ENCODE data around the gene DCLK1.

The DCLK1 gene

DNA sequence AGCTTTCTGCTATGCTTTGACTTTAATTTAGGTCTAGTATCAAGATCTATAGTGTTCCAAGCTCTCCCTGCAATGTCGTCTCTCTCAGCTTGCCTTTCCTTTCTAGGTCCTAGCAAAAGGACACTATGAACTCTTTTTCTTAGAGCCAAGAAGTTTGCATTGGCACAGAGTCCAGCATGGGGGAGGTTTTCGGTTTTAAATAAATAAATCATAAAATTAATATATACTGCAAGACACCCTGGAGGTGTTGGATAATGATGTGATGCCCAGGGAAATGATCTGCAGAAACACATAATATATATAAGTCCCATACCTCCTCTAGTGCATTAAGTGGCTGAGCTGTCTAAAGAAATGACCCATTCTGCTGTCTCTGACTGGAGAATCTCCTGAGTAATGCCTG is 338.3 kb downstream of the DCLK1 start:
- H3K79me2 ChIP-seq (ENCODE audit: control insufficient read depth, insufficient read depth, low read length, poor library complexity), result no peaks in the 10 kb centered on the region
- no peak overlapping the region for H2BK5ac ChIP-seq (ENCODE audit: low read depth, low read length, poor library complexity)
- H3K4me2 ChIP-seq (ENCODE audit: low read length), result no peak overlapping the region
- DNase-seq, result no peak
- no peak overlapping the region for H2AK5ac ChIP-seq (ENCODE audit: low read length)
- no peak overlapping the region for H3K14ac ChIP-seq (ENCODE audit: low read length)
- no peaks in the 10 kb centered on the region for H3K36me3 ChIP-seq (ENCODE audit: control insufficient read depth in 1 of 2, insufficient read depth in 2 of 2, low read length in 2 of 2)
- no peak overlapping the region for H3K4me3 ChIP-seq (ENCODE audit: low read depth, low read length)
- no peak overlapping the region for H2AFZ ChIP-seq (ENCODE audit: insufficient read depth, low read length, poor library complexity)
- H2BK12ac ChIP-seq (ENCODE audit: low read length), result no peak overlapping the region
- no peak overlapping the region for H2BK120ac ChIP-seq (ENCODE audit: insufficient read depth, low read length, poor library complexity)
- no peak overlapping the region for H4K12ac ChIP-seq (ENCODE audit: low read depth, low read length)
- no CpG with 5 or more reads among the region's 2 CpGs for WGBS (ENCODE audit: extremely low coverage, insufficient coverage, insufficient read length)
- H3K4me1 ChIP-seq (ENCODE audit: control insufficient read depth in 1 of 2, insufficient read depth in 2 of 2, low read length in 2 of 2), result peaks cover 0 to 2% of the 10 kb centered on the region in 2 experiments
- no peak overlapping the region for H3K9ac ChIP-seq (ENCODE audit: low read length)
- H4K8ac ChIP-seq (ENCODE audit: low read depth, low read length), result no peak overlapping the region
- H3K18ac ChIP-seq (ENCODE audit: low read length), result no peak overlapping the region
- H3K27ac ChIP-seq (ENCODE audit: low read depth, low read length), result no peak overlapping the region
- no peak overlapping the region for H4K91ac ChIP-seq (ENCODE audit: low read depth, low read length)
- no peaks in the 10 kb centered on the region for H3K27me3 ChIP-seq (ENCODE audit: insufficient read depth, low read length)
- H3K23ac ChIP-seq (ENCODE audit: low read length), result no peak overlapping the region
- H3K79me1 ChIP-seq (ENCODE audit: low read length), result no peaks in the 10 kb centered on the region
- no peak overlapping the region for H3K4ac ChIP-seq (ENCODE audit: low read depth, low read length)
- H3K9me3 ChIP-seq (ENCODE audit: insufficient read depth, low read depth, low read length), result no peaks in the 10 kb centered on the region

DNA sequence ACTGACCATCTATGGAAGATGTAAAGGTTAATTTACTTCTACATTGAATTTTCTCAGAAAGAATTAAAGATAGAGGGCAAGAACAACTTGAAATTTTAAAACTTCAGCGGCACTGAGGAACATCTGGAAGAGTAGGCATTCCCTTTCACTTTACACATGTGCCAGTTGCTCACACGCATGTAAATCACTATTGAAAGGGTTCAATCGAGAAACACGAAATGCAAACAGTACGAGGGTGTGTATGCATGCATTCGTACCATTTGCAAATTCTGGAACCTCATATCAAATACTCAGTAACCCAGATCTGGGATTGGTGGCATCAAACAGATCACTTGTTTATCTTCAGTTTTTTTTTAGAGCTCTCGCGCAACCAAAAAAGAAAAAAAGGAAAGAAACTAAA is 339.2 kb downstream of the DCLK1 start:
- WGBS (ENCODE audit: extremely low coverage, insufficient coverage, insufficient read length), result no CpG with 5 or more reads among the region's 8 CpGs
- no peak overlapping the region for H3K23ac ChIP-seq (ENCODE audit: low read length)
- no peak overlapping the region for H4K91ac ChIP-seq (ENCODE audit: low read depth, low read length)
- H3K9ac ChIP-seq (ENCODE audit: low read length), result no peak overlapping the region
- no peak overlapping the region for H3K4me2 ChIP-seq (ENCODE audit: low read length)
- no peak overlapping the region for H2AFZ ChIP-seq (ENCODE audit: insufficient read depth, low read length, poor library complexity)
- H4K12ac ChIP-seq (ENCODE audit: low read depth, low read length), result no peak overlapping the region
- H3K14ac ChIP-seq (ENCODE audit: low read length), result no peak overlapping the region
- H3K27me3 ChIP-seq (ENCODE audit: insufficient read depth, low read length), result no peaks in the 10 kb centered on the region
- H2BK5ac ChIP-seq (ENCODE audit: low read depth, low read length, poor library complexity), result no peak overlapping the region
- H3K18ac ChIP-seq (ENCODE audit: low read length), result no peak overlapping the region
- H2AK5ac ChIP-seq (ENCODE audit: low read length), result no peak overlapping the region
- H3K4me1 ChIP-seq (ENCODE audit: control insufficient read depth in 1 of 2, insufficient read depth in 2 of 2, low read length in 2 of 2), result peaks cover 0 to 2% of the 10 kb centered on the region in 2 experiments
- H3K36me3 ChIP-seq (ENCODE audit: control insufficient read depth in 1 of 2, insufficient read depth in 2 of 2, low read length in 2 of 2), result no peaks in the 10 kb centered on the region
- H3K27ac ChIP-seq (ENCODE audit: low read depth, low read length), result no peak overlapping the region
- no peaks in the 10 kb centered on the region for H3K79me2 ChIP-seq (ENCODE audit: control insufficient read depth, insufficient read depth, low read length, poor library complexity)
- no peak overlapping the region for H2BK120ac ChIP-seq (ENCODE audit: insufficient read depth, low read length, poor library complexity)
- no peak overlapping the region for H3K4ac ChIP-seq (ENCODE audit: low read depth, low read length)
- H3K79me1 ChIP-seq (ENCODE audit: low read length), result no peaks in the 10 kb centered on the region
- no peak overlapping the region for H3K4me3 ChIP-seq (ENCODE audit: low read depth, low read length)
- H2BK12ac ChIP-seq (ENCODE audit: low read length), result no peak overlapping the region
- DNase-seq, result no peak
- H4K8ac ChIP-seq (ENCODE audit: low read depth, low read length), result no peak overlapping the region
- no peaks in the 10 kb centered on the region for H3K9me3 ChIP-seq (ENCODE audit: insufficient read depth, low read depth, low read length)

DNA sequence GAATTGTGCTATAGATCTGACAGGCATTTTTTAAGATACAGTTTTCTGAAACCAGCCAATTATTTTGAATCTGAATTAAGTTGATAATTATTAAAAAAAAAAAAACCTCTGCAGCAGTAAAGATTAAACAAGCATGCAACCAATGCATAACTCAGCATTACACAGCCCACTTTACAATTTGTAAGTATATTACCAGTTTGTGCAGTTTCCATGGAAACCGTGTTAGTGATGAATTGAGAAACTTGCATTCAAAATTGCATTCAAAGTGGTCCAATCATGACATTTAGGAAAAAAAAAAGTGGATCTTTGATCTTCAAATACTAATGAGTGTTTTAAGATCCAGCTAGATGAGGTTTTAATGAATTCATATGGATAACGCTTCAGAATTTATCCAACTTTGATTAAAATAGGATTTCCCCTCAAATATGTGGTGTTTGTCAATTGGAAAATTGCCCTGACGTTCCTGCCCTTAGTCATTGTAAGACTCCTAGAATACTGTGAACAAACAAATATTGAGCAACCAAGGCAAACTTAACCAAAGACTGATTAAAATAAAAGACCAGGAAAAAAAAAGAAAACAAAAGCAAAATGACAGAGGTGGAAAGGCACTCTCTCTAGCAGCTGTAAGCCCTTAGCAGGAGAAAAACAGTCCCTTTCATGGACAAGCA is 339.9 kb downstream of the DCLK1 start:
- H3K9me3 ChIP-seq (ENCODE audit: insufficient read depth, low read depth, low read length), result no peaks in the 10 kb centered on the region
- H3K27ac ChIP-seq (ENCODE audit: low read depth, low read length), result no peak overlapping the region
- H3K23ac ChIP-seq (ENCODE audit: low read length), result no peak overlapping the region
- no peak overlapping the region for H3K4me3 ChIP-seq (ENCODE audit: low read depth, low read length)
- WGBS (ENCODE audit: extremely low coverage, insufficient coverage, insufficient read length), result no CpG with 5 or more reads among the region's 3 CpGs
- no peak overlapping the region for H2AFZ ChIP-seq (ENCODE audit: insufficient read depth, low read length, poor library complexity)
- H3K4me2 ChIP-seq (ENCODE audit: low read length), result no peak overlapping the region
- no peaks in the 10 kb centered on the region for H3K79me2 ChIP-seq (ENCODE audit: control insufficient read depth, insufficient read depth, low read length, poor library complexity)
- no peak overlapping the region for H4K8ac ChIP-seq (ENCODE audit: low read depth, low read length)
- peak; percentile 3 to 83 for DNase-seq
- no peaks in the 10 kb centered on the region for H3K4me1 ChIP-seq (ENCODE audit: control insufficient read depth in 1 of 2, insufficient read depth in 2 of 2, low read length in 2 of 2)
- no peak overlapping the region for H3K14ac ChIP-seq (ENCODE audit: low read length)
- no peak overlapping the region for H4K12ac ChIP-seq (ENCODE audit: low read depth, low read length)
- no peak overlapping the region for H3K4ac ChIP-seq (ENCODE audit: low read depth, low read length)
- H2AK5ac ChIP-seq (ENCODE audit: low read length), result no peak overlapping the region
- H2BK5ac ChIP-seq (ENCODE audit: low read depth, low read length, poor library complexity), result no peak overlapping the region
- no peak overlapping the region for H2BK12ac ChIP-seq (ENCODE audit: low read length)
- H3K79me1 ChIP-seq (ENCODE audit: low read length), result no peaks in the 10 kb centered on the region
- no peak overlapping the region for H3K9ac ChIP-seq (ENCODE audit: low read length)
- H3K18ac ChIP-seq (ENCODE audit: low read length), result no peak overlapping the region
- no peak overlapping the region for H2BK120ac ChIP-seq (ENCODE audit: insufficient read depth, low read length, poor library complexity)
- no peaks in the 10 kb centered on the region for H3K27me3 ChIP-seq (ENCODE audit: insufficient read depth, low read length)
- no peaks in the 10 kb centered on the region for H3K36me3 ChIP-seq (ENCODE audit: control insufficient read depth in 1 of 2, insufficient read depth in 2 of 2, low read length in 2 of 2)
- H4K91ac ChIP-seq (ENCODE audit: low read depth, low read length), result no peak overlapping the region

DNA sequence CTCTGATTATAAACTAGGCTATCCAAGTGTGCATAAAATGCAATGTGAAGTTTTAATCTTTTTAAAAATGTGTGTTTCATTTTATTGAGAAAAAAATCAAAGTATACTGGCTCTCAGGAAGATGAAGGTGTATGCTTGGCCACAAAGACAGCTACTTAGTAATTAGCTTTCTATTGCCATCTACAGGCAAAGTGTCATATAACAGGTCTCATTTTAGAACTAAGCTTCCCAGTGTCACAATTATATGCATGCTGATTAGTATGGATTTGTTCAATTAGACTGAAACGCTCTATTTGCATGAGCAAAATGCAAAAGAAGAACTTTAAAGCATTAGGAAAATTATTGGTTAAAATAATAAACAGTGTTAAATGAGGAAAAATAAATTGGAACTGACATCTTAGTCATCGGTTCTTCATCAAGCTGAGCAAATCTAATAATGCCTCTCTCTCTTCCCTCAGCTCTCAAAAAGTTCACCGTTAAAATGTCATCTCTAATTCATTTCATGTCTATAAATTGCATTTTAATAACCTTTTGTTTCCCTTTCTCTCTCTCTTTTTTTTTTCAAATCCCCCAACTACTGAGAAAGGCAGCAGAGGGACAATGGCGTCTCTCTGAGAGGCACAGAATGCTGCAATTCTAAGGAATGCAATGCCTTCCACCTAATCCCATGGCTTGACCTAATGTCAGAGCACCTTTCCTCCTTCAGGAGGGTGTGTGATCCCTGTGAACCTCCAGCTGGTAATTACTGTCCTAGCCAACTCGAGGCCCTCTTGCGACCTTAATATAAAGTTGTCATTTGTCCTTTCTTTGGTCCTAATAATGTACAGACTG is 341.6 kb downstream of the DCLK1 start:
- H3K4me1 ChIP-seq (ENCODE audit: control insufficient read depth in 1 of 2, insufficient read depth in 2 of 2, low read length in 2 of 2), result no peaks in the 10 kb centered on the region
- no peaks in the 10 kb centered on the region for H3K79me1 ChIP-seq (ENCODE audit: low read length)
- H3K79me2 ChIP-seq (ENCODE audit: control insufficient read depth, insufficient read depth, low read length, poor library complexity), result no peaks in the 10 kb centered on the region
- no peak overlapping the region for H3K14ac ChIP-seq (ENCODE audit: low read length)
- H4K91ac ChIP-seq (ENCODE audit: low read depth, low read length), result no peak overlapping the region
- H3K9ac ChIP-seq (ENCODE audit: low read length), result no peak overlapping the region
- H4K8ac ChIP-seq (ENCODE audit: low read depth, low read length), result no peak overlapping the region
- no CpG with 5 or more reads among the region's 6 CpGs for WGBS (ENCODE audit: extremely low coverage, insufficient coverage, insufficient read length)
- no peak overlapping the region for H3K18ac ChIP-seq (ENCODE audit: low read length)
- no peak overlapping the region for H2AK5ac ChIP-seq (ENCODE audit: low read length)
- no peak overlapping the region for H3K4me3 ChIP-seq (ENCODE audit: low read depth, low read length)
- no peak overlapping the region for H3K23ac ChIP-seq (ENCODE audit: low read length)
- H3K36me3 ChIP-seq (ENCODE audit: control insufficient read depth in 1 of 2, insufficient read depth in 2 of 2, low read length in 2 of 2), result no peaks in the 10 kb centered on the region
- H2BK12ac ChIP-seq (ENCODE audit: low read length), result no peak overlapping the region
- no peaks in the 10 kb centered on the region for H3K27me3 ChIP-seq (ENCODE audit: insufficient read depth, low read length)
- H4K12ac ChIP-seq (ENCODE audit: low read depth, low read length), result no peak overlapping the region
- no peak overlapping the region for H2BK5ac ChIP-seq (ENCODE audit: low read depth, low read length, poor library complexity)
- H3K27ac ChIP-seq (ENCODE audit: low read depth, low read length), result no peak overlapping the region
- no peak overlapping the region for H3K4me2 ChIP-seq (ENCODE audit: low read length)
- no peaks in the 10 kb centered on the region for H3K9me3 ChIP-seq (ENCODE audit: insufficient read depth, low read depth, low read length)
- DNase-seq, result peak in 1 of 2 donors; percentile 76
- no peak overlapping the region for H2BK120ac ChIP-seq (ENCODE audit: insufficient read depth, low read length, poor library complexity)
- H3K4ac ChIP-seq (ENCODE audit: low read depth, low read length), result no peak overlapping the region
- H2AFZ ChIP-seq (ENCODE audit: insufficient read depth, low read length, poor library complexity), result no peak overlapping the region

Data from trophoblast cell (in vitro differentiated cells and primary cell).